GM18498 (cell line): ENCODE data around the gene ITGB6.

Experiments used
- ATAC-seq: cut with Tn5 transposase; IDR thresholded peaks from one replicate; pipeline ENCODE4 v1.9.1; 2021; ENCODE audit warnings: mild to moderate bottlenecking, moderate library complexity; ENCODE audit not compliant: unreplicated experiment

ITGB6 gene

GRCh38 chr2:160221391-160222276 lies 21.6 kb upstream of the ITGB6 start:
- ATAC-seq = no peak

GRCh38 chr2:160220545-160221009 lies 20.5 kb upstream of the ITGB6 start:
- ATAC-seq = no peak

- ATAC-seq = no peak
Observed at GRCh38 chr2:160220026-160220425, 20.0 kb upstream of the ITGB6 start.

- ATAC-seq = no peak
Observed at GRCh38 chr2:160214461-160215445, 14.7 kb upstream of the ITGB6 start.

GRCh38 chr2:160213511-160213910 lies 13.4 kb upstream of the ITGB6 start:
- no peak for ATAC-seq

- ATAC-seq = peak; percentile 91
Observed at GRCh38 chr2:160210599-160211138, 10.6 kb upstream of the ITGB6 start.

- ATAC-seq = no peak
Observed at GRCh38 chr2:160209516-160209856, 9.4 kb upstream of the ITGB6 start.

- no peak for ATAC-seq
Observed at GRCh38 chr2:160208655-160209515, 8.8 kb upstream of the ITGB6 start.

GRCh38 chr2:160207804-160208654 lies 8.0 kb upstream of the ITGB6 start:
- peak; percentile 36 for ATAC-seq

- ATAC-seq = no peak
Observed at GRCh38 chr2:160207271-160207670, 7.2 kb upstream of the ITGB6 start.

GRCh38 chr2:160206436-160206835 lies 6.4 kb upstream of the ITGB6 start:
- ATAC-seq = no peak

- ATAC-seq = no peak
Observed at GRCh38 chr2:160205505-160205904, 5.4 kb upstream of the ITGB6 start.

GRCh38 chr2:160203422-160203821 lies 3.4 kb upstream of the ITGB6 start:
- no peak for ATAC-seq

GRCh38 chr2:160203007-160203406 lies 2.9 kb upstream of the ITGB6 start:
- no peak for ATAC-seq

- ATAC-seq = peak; percentile 71
Observed at GRCh38 chr2:160201849-160202539, 1.9 kb upstream of the ITGB6 start.

- ATAC-seq = no peak
Observed at GRCh38 chr2:160200921-160201320, 849 bp upstream of the ITGB6 start.

- ATAC-seq = no peak
Observed at GRCh38 chr2:160199053-160199452, 1.0 kb downstream of the ITGB6 start.

- no peak for ATAC-seq
Observed at GRCh38 chr2:160197587-160197986, 2.5 kb downstream of the ITGB6 start.

- no peak for ATAC-seq
Observed at GRCh38 chr2:160194946-160195345, 5.1 kb downstream of the ITGB6 start.
